Muscle layer of colon (tissue), 2 donors: ENCODE measurements around the gene DENND1A.

Experiments used
- H3K27ac ChIP-seq: one replicate; pipeline ENCODE4 v1.7.0; 2013; ENCODE audit warnings: low read depth, mild to moderate bottlenecking, low read length, moderate library complexity
- H3K27me3 ChIP-seq, 2 donors: one replicate each; pipeline ENCODE4 v1.7.0; 2013; ENCODE audit warnings: low read length in 2 of 2, mild to moderate bottlenecking in 2 of 2; ENCODE audit not compliant: insufficient read depth in 2 of 2, control insufficient read depth in 1 of 2
- H3K36me3 ChIP-seq: one replicate; pipeline ENCODE4 v1.7.0; 2013; ENCODE audit warnings: mild to moderate bottlenecking, low read length; ENCODE audit not compliant: insufficient read depth
- H3K4me1 ChIP-seq: one replicate; pipeline ENCODE4 v1.7.0; 2013; ENCODE audit warnings: mild to moderate bottlenecking, low read length; ENCODE audit not compliant: insufficient read depth
- H3K4me3 ChIP-seq, 2 donors: one replicate each; pipeline ENCODE4 v1.7.0; 2013; ENCODE audit warnings: low read length in 2 of 2, low read depth in 1 of 2, mild to moderate bottlenecking in 1 of 2, moderate library complexity in 1 of 2
- H3K9ac ChIP-seq: one replicate; pipeline ENCODE4 v1.7.0; 2013; ENCODE audit warnings: low read length
- H3K9me3 ChIP-seq: one replicate; pipeline ENCODE4 v1.7.0; 2013; ENCODE audit warnings: mild to moderate bottlenecking, low read length
- donor health status: abdominal sarcoma.
- donor health status: Adenocarcinoma of cecum.

Gene DENND1A

DNA sequence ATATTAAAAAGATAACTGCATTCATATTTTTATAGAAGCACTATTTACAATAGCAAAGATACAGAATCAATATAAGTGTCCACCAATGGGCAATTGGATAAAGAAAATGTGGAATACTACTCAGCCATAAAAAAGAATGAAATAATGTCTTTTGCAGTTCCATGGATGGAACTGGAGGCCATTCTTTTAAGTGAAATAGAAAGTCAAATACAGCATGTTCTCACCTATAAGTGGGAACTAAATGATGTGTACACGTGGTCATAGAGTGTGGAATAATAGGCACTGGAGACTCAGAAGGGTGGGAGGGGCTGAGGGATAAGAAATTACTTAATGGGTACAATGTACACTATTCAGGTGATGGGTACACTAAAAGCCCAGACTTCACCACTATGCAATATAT is 53.2 kb downstream of the DENND1A start:
- H3K4me3 ChIP-seq = no peak overlapping the region
- H3K4me1 ChIP-seq = no peaks in the 10 kb centered on the region
- H3K27me3 ChIP-seq = no peaks in the 10 kb centered on the region
- no peaks in the 10 kb centered on the region for H3K9me3 ChIP-seq
- H3K9ac ChIP-seq = no peak overlapping the region
- no peak overlapping the region for H3K27ac ChIP-seq
- peaks cover 14% of the 10 kb centered on the region for H3K36me3 ChIP-seq

DNA sequence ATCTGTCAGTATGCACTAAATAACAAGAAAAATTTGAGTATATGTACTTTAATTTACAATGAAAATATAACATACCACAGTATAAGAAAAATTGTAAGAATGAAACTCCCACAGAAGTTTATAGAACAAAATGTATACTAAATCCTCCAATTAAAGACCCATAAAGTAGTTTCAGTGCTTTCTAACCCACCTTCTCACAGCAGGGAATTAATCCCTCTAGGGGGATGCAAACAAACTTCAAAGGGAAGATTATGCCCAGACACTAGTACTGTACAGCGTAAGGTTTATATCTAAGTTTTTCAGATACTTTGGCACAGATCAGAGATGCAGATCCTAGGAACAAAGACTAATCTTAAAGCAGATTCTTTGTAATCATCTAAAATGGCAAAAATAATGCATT is 57.2 kb downstream of the DENND1A start:
- Histone ChIP-seq H3K9ac (no peak overlapping the region), H3K4me1 (no peaks in the 10 kb centered on the region), H3K27ac (no peak overlapping the region), H3K36me3 (peaks cover 14% of the 10 kb centered on the region), H3K9me3 (no peaks in the 10 kb centered on the region), H3K27me3 (no peaks in the 10 kb centered on the region), H3K4me3 (no peak overlapping the region)

DNA sequence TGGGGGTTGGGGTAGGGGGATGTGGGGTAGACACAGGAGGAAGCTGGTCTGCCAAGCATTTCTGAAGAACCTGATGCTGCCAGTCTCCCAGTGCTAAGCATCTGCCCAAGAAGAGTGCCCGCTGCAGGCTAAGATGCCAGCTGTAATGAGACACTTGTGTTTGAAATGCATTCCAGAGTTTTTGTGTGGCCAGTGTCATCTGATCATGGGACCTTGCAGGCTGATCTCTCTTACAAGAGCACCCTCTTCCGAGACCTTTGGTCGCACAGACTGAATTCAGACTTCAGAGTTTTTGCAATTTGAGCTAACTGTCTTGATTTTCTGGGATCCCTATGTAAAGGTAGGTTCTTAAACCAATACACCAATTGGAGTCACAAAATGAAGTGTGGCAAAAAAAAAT is 58.1 kb downstream of the DENND1A start:
- Histone ChIP-seq H3K4me1 (no peaks in the 10 kb centered on the region), H3K36me3 (peaks cover 13% of the 10 kb centered on the region), H3K27ac (no peak overlapping the region), H3K4me3 (no peak overlapping the region), H3K9ac (no peak overlapping the region), H3K27me3 (no peaks in the 10 kb centered on the region), H3K9me3 (no peaks in the 10 kb centered on the region)

DNA sequence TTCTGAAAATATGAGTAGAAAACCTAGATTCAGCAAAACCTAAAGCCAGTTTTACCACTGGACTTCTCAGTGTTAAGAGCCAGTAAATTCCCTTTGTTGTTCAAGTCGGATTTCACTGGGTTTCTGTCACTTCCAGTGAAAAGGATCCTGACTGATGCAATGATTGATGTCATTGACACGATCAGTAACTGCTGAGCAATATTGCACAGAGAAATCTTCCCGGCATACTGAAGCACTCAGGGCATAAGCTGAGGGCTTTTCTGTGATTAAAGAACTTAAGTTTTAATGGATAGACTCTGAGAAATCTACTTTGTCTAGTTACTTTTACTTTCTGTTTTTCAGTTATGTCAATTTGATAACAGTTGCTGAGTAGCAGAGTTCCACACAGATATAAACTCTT is 61.9 kb downstream of the DENND1A start:
- no peak overlapping the region for H3K4me3 ChIP-seq
- no peak overlapping the region for H3K9ac ChIP-seq
- H3K27ac ChIP-seq = no peak overlapping the region
- no peaks in the 10 kb centered on the region for H3K27me3 ChIP-seq
- no peaks in the 10 kb centered on the region for H3K36me3 ChIP-seq
- no peaks in the 10 kb centered on the region for H3K9me3 ChIP-seq
- peaks cover 7% of the 10 kb centered on the region for H3K4me1 ChIP-seq

DNA sequence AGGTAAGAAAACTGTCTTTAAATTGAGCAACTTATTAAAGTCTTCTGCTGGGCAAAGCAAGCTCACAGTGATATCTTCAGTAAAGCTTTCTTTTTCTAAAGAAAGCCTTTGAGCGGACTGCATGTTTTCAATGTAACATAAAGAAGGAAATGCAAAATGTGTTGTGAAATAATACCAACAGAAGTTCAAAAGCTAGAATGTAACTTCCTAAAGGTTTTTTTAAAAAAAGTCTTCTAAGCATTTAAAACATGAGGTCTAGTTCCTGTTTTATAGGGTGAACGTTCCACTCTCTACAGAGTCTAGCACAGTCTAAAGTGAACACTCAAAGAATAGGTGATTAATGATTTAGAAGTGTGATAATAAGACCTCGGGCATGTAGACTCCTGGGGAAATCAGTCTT is 62.9 kb downstream of the DENND1A start:
- Histone ChIP-seq H3K9ac (no peak overlapping the region), H3K4me3 (no peak overlapping the region), H3K27me3 (no peaks in the 10 kb centered on the region), H3K36me3 (no peaks in the 10 kb centered on the region), H3K4me1 (peaks cover 7% of the 10 kb centered on the region), H3K27ac (no peak overlapping the region), H3K9me3 (no peaks in the 10 kb centered on the region)

DNA sequence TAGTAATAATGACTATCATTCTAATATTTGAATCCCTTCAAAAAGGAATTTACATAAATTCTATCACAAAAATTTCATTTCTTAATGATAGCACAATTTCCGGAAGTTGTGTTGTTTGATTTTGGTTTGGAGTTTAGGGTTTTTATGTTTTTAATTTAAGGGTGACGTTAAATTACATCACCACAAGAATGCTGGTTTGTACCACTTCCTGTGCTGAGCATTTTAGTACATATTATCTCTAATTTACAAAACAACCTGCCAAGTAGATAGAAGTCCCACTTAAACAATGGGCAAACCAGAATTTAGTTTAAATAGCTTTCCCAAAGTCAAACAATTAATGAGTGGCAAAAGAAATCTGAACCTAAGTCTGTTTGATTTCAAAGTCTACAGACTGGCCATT is 63.4 kb downstream of the DENND1A start:
- H3K9ac ChIP-seq = no peak overlapping the region

DNA sequence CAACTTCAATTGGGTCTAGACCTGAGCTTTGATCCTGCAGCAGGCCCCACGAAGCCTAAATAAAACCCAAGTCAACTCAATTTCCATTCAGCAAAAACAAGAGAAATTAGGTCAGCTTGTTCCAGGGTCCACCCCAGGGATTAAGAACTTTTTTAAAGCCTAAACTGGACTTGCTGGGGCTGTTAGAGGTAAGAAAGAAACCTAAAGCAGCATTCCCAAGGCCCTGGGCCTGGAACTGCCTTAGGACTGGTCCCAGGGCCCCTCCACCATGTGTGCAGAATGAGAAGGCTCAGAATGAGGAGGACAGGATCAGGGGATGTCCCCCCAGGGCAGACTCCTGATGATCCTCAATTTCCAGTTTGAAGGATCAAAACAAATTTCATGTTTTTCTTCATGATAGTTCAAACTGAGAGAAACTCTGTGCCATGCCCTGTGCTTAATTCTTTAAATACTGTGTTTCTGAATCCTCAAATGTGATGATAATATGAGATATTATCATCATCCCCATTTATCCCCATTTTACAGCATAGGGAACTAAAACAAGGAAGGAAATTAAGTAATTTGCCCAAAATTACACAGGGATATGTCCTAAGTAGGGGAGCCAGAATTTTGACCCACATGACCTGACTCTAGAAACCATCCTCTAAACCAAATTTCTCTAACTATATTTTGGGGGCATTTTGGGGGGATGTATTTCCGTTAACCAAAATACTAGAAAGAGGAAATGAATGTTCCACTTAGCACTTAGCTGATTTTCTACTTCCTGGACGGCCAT is 64.5 kb downstream of the DENND1A start:
- H3K9ac ChIP-seq = no peak overlapping the region
- H3K36me3 ChIP-seq = no peaks in the 10 kb centered on the region
- no peak overlapping the region for H3K27ac ChIP-seq
- peaks cover 7% of the 10 kb centered on the region for H3K4me1 ChIP-seq
- H3K27me3 ChIP-seq = no peaks in the 10 kb centered on the region
- no peak overlapping the region for H3K4me3 ChIP-seq
- no peaks in the 10 kb centered on the region for H3K9me3 ChIP-seq

More for the DNA sequence above, 63.4 kb downstream of the DENND1A start:
- Histone ChIP-seq H3K27ac (no peak overlapping the region), H3K4me1 (peaks cover 7% of the 10 kb centered on the region), H3K9me3 (no peaks in the 10 kb centered on the region), H3K36me3 (no peaks in the 10 kb centered on the region), H3K27me3 (no peaks in the 10 kb centered on the region), H3K4me3 (no peak overlapping the region)

DNA sequence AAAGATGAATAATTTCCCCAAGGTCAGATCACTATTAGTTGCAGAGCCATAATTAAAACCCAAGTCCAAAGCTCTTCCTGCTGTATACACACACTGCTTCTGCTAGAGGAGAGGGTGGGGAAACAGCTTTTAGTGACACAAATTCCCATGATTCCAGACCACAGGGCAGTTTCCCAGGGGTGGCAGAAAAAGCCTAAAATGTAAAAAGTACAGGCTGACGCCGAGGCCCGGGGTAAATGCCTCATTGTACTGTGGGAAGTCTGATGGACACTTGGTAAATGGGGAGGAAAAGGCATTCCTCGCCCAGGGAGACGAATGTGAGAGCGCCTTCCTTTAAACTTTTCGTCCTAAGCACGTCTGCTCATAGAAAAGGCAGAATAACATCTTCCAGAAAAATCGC is 65.7 kb downstream of the DENND1A start:
- no peak overlapping the region for H3K27ac ChIP-seq
- no peaks in the 10 kb centered on the region for H3K27me3 ChIP-seq
- no peak overlapping the region for H3K4me3 ChIP-seq

DNA sequence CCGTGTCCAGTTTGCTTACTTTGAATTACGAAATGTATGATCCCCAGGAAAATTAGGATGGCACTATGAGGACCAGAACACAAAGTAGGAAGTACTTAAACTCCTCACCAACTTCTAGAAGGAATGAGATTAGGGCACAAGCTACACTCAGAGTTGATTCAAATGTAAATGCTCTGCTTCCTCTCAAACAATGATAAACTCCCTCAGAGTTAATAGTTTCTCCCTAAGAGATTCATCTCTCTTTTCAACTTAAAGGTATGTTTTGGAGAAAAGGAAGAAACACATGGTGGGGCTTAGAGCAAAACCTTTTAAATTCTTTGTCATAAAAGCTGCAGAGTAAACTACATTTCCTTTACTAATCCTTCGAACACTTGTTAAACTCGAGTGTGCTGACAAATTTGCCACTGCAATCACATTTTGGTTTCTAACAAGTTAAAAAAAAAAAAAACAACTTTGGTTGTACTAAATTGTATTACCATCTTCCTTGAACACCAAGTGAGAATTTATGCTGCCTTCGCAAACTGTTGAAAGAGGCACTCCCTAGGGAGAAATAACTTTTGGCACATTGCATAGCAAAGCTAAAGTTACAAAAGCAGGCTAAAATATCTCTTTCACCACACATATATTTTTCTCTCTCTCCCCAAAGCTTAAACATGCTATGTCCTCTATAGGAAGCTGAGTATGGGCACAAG is 66.6 kb downstream of the DENND1A start:
- no peaks in the 10 kb centered on the region for H3K9me3 ChIP-seq
- H3K4me1 ChIP-seq = peaks cover 7% of the 10 kb centered on the region
- H3K9ac ChIP-seq = no peak overlapping the region
- no peak overlapping the region for H3K27ac ChIP-seq
- no peaks in the 10 kb centered on the region for H3K27me3 ChIP-seq
- no peak overlapping the region for H3K4me3 ChIP-seq
- H3K36me3 ChIP-seq = no peaks in the 10 kb centered on the region

More for the DNA sequence above, 65.7 kb downstream of the DENND1A start:
- Histone ChIP-seq H3K9ac (no peak overlapping the region), H3K4me1 (peaks cover 7% of the 10 kb centered on the region), H3K9me3 (no peaks in the 10 kb centered on the region), H3K36me3 (no peaks in the 10 kb centered on the region)

DNA sequence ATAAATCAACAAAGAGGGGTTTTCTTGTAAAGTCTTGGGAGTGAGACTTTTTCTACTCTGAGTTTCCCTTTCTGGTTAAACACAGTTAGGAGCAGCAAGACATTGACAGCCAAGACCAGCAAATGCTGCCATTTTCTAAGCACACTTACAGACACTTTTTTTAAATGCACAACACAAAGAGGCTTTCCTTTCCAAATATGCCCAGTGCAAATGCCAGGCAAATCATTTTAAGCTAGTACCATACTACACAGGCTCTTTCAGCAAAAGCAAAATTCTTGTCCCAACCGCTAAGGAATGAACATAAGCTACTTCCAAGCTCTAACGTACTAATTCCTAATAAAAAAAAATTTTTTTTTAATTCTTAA is 68.2 kb downstream of the DENND1A start:
- H3K4me1 ChIP-seq = peaks cover 7% of the 10 kb centered on the region
- no peak overlapping the region for H3K27ac ChIP-seq
- no peaks in the 10 kb centered on the region for H3K27me3 ChIP-seq
- no peaks in the 10 kb centered on the region for H3K9me3 ChIP-seq
- H3K36me3 ChIP-seq = no peaks in the 10 kb centered on the region
- H3K4me3 ChIP-seq = no peak overlapping the region
- no peak overlapping the region for H3K9ac ChIP-seq

DNA sequence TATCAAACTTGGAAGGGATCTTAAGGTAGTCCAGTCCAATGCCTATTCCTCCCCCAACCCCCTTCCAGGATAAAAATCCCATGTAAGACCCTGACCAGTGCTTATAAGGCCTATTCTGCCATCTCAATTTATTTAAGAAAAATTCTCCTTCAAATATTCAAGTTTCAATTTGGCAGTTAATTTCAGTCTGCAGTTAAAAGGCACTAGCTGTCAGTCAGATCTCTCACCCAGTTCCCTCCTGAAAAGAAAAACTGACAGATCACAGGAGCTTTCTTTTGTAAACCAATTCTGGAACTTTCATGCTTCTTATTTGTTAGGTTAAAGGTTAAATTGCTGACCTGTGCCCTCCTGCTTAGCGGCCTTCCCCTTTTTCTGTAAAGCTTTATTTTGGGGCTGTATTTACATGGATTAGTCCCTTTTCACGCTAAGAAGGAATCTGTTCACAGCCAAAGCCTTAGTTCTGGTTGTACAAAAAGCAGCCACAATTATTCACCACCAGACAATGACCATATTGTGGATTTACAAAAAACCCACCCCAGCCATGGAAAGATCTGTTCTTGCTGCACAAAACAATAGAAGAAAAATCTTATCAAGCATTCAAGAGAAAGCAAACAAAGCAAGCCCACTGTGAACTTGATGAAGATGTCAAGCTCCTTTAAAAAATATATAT is 68.7 kb downstream of the DENND1A start:
- H3K9me3 ChIP-seq = no peaks in the 10 kb centered on the region
- no peak overlapping the region for H3K9ac ChIP-seq
- H3K4me1 ChIP-seq = peaks cover 7% of the 10 kb centered on the region
- no peaks in the 10 kb centered on the region for H3K27me3 ChIP-seq
- no peak overlapping the region for H3K27ac ChIP-seq
- no peaks in the 10 kb centered on the region for H3K36me3 ChIP-seq
- H3K4me3 ChIP-seq = no peak overlapping the region
